Neural cell (in vitro differentiated cells): ENCODE data around the gene SNPH. TPM values are rescaled to one million over a fixed set of nuclear protein-coding genes. Genes with fewer than 3 reads are reported as not detected.

Experiments used
- H2AFZ ChIP-seq: fragments of 200-600, 300-800 bp; sonication (generic), shearing (Covaris generic); 2 replicates; pipeline ENCODE4 v1.6.0; 2014; ENCODE audit warnings: low read depth, mild to moderate bottlenecking, antibody characterized with exemption, low read length, moderate library complexity
- H3F3A ChIP-seq: fragments of 200-600 bp; shearing (Covaris generic); 2 replicates; pipeline ENCODE4 v1.6.1; 2016; ENCODE audit warnings: mild to moderate bottlenecking, moderate library complexity, mixed read lengths, antibody characterized with exemption, low read length; ENCODE audit not compliant: insufficient read depth, poor library complexity, severe bottlenecking
- H3K27ac ChIP-seq: fragments of 200-600, 300-800 bp; sonication (generic), shearing (Covaris generic); 2 replicates; pipeline ENCODE4 v1.5.1; 2014; ENCODE audit warnings: mild to moderate bottlenecking, low read length, moderate library complexity
- H3K27me3 ChIP-seq: fragments of 300-800, 200-600 bp; sonication (generic), shearing (Covaris generic); 2 replicates; pipeline ENCODE4 v1.6.0; 2014; ENCODE audit warnings: mild to moderate bottlenecking, low read depth, low read length, moderate library complexity; ENCODE audit not compliant: insufficient read depth
- H3K36me3 ChIP-seq: fragments of 300-800, 200-600 bp; sonication (generic), shearing (Covaris generic); 2 replicates; pipeline ENCODE4 v1.5.1; 2014; ENCODE audit warnings: mild to moderate bottlenecking, antibody characterized with exemption, low read length, moderate library complexity; ENCODE audit not compliant: insufficient read depth
- H3K4me2 ChIP-seq: fragments of 300-800, 200-600 bp; sonication (generic), shearing (Covaris generic); 2 replicates; pipeline ENCODE4 v1.6.0; 2014; ENCODE audit warnings: mild to moderate bottlenecking, low read length
- H3K4me3 ChIP-seq: fragments of 300-800, 200-600 bp; sonication (generic), shearing (Covaris generic); 2 replicates; pipeline ENCODE4 v1.5.1; 2014; ENCODE audit warnings: mild to moderate bottlenecking, low read length, moderate library complexity
- H3K79me2 ChIP-seq: fragments of 200-600 bp; shearing (Covaris generic); replicated peaks from 2 replicates; pipeline ENCODE4 v1.6.0; 2014; ENCODE audit warnings: mild to moderate bottlenecking, low read length, moderate library complexity; ENCODE audit not compliant: insufficient read depth
- H3K9ac ChIP-seq: fragments of 300-800, 200-600 bp; sonication (generic), shearing (Covaris generic); 2 replicates; pipeline ENCODE4 v1.6.1; 2016; ENCODE audit warnings: mild to moderate bottlenecking, low read length, mixed read lengths
- H3K9me2 ChIP-seq: fragments of 200-600 bp; shearing (Covaris generic); 2 replicates; pipeline ENCODE4 v1.6.1; 2016; ENCODE audit warnings: mild to moderate bottlenecking, low read length, mixed read lengths; ENCODE audit not compliant: insufficient read depth
- H3K9me3 ChIP-seq: fragments of 200-600, 300-800 bp; sonication (generic), shearing (Covaris generic); 2 replicates; pipeline ENCODE4 v1.6.1; 2016; ENCODE audit warnings: mild to moderate bottlenecking, mixed run types, low read length, moderate library complexity, mixed read lengths
- H4K20me1 ChIP-seq: fragments of 200-600 bp; shearing (Covaris generic); 2 replicates; pipeline ENCODE4 v1.6.1; 2016; ENCODE audit warnings: mild to moderate bottlenecking, mixed run types; ENCODE audit not compliant: insufficient read depth
- EP300 ChIP-seq: fragments of 450-650 bp; conservative IDR thresholded peaks from 2 replicates; pipeline ENCODE4 v1.6.1; 2014; ENCODE audit warnings: antibody characterized with exemption, mild to moderate bottlenecking, moderate library complexity; ENCODE audit not compliant: poor library complexity, severe bottlenecking
- EZH2 ChIP-seq: fragments of 200-600, 300-800 bp; shearing (Covaris generic), sonication (generic); IDR thresholded peaks from 2 replicates; pipeline ENCODE4 v1.6.1; 2014; ENCODE audit warnings: antibody characterized with exemption, low read length, borderline replicate concordance, mild to moderate bottlenecking; ENCODE audit not compliant: insufficient read depth, poor library complexity, severe bottlenecking
- MXI1 ChIP-seq: fragments of 450-650 bp; conservative IDR thresholded peaks from 2 replicates; pipeline ENCODE4 v1.6.1; 2014; ENCODE audit warnings: antibody characterized with exemption, mild to moderate bottlenecking; ENCODE audit not compliant: poor library complexity, severe bottlenecking
- POLR2AphosphoS5 ChIP-seq: IDR thresholded peaks from 2 replicates; pipeline ENCODE4 v1.6.1; 2012
- RAD21 ChIP-seq: fragments of 450-650 bp; conservative IDR thresholded peaks from 2 replicates; pipeline ENCODE4 v1.6.1; 2014; ENCODE audit warnings: antibody characterized with exemption, mild to moderate bottlenecking, moderate library complexity
- SMC3 ChIP-seq: fragments of 450-650 bp; conservative IDR thresholded peaks from 2 replicates; pipeline ENCODE4 v1.6.1; 2014; ENCODE audit warnings: antibody characterized with exemption, mild to moderate bottlenecking, moderate library complexity; ENCODE audit not compliant: poor library complexity
- TAF1 ChIP-seq: IDR thresholded peaks from 2 replicates; pipeline ENCODE4 v1.6.1; 2012; ENCODE audit warnings: low read depth
- polyA plus RNA-seq: library from polyadenylated mRNA; depleted of rRNA; stranded (reverse); fragments of >200 nt; gene quantifications from 2 replicates; pipeline ENCODE4 v1.2.3, GENCODE V29; 2014
- TF ChIP-seq, protein P1 (sequence below): fragments of 450-650 bp; IDR thresholded peaks from 2 replicates; pipeline ENCODE4 v1.5.1; 2014; ENCODE audit warnings: antibody characterized with exemption, mild to moderate bottlenecking, moderate library complexity; ENCODE audit not compliant: poor library complexity, severe bottlenecking
- TF ChIP-seq, protein P2 (sequence below): IDR thresholded peaks from 2 replicates; pipeline ENCODE4 v1.6.1; 2012; ENCODE audit warnings: borderline replicate concordance

Gene SNPH
- polyA plus RNA-seq, 1 donor from 2014 or later, result 25.6 TPM

DNA sequence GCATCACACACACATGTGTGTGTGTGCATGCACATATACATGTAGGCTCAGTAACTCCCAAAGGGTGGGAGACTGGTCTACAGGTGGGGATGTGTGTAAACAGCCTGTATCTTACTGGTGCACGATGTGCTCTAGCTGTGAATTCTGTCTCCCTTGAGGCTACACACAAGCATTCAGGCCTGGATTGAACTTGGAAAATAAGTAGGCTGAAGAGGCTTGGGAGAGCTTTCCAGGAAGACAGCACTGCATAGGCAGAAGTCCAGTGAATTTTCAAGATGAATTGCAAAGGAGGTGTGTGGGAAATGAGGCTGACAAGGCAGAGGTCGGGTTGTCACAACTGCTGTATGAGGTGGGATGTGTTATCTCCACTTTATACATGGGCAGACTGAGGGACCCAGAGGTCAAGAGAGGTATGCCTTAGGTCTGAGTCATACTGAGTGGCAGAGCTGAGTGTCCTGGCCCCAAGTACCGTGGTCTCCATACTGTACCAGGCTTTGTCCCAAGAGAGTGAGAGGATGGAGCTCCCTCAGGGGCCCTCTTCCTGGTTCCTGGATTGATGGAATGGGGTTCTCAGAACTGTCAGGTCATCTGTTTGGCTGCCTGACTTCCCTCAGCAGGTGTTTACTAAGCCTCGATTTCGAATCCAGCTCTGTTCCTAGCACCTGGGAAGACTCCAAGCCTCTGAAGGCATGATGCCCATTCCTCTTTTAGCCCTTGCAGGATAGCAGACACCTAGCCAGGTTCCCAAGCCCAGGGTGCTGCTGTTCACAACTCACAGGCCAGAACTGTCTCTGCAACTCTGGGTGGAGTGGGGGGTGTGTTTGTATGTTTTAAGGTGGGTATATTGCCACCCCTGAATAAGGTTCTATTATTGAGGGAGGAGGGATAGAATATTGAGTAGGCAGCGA, 14.4 kb downstream of the SNPH start:
- no peak overlapping the region for H3K4me2 ChIP-seq
- H3K9me3 ChIP-seq, result no peaks in the 10 kb centered on the region
- no peak overlapping the region for H3K9ac ChIP-seq
- TF ChIP-seq RAD21 (no peak), SMC3 (no peak), EP300 (no peak), POLR2AphosphoS5 (no peak), TAF1 (no peak), EZH2 (no peak), MXI1 (no peak)
- TF ChIP-seq, protein P1, sequence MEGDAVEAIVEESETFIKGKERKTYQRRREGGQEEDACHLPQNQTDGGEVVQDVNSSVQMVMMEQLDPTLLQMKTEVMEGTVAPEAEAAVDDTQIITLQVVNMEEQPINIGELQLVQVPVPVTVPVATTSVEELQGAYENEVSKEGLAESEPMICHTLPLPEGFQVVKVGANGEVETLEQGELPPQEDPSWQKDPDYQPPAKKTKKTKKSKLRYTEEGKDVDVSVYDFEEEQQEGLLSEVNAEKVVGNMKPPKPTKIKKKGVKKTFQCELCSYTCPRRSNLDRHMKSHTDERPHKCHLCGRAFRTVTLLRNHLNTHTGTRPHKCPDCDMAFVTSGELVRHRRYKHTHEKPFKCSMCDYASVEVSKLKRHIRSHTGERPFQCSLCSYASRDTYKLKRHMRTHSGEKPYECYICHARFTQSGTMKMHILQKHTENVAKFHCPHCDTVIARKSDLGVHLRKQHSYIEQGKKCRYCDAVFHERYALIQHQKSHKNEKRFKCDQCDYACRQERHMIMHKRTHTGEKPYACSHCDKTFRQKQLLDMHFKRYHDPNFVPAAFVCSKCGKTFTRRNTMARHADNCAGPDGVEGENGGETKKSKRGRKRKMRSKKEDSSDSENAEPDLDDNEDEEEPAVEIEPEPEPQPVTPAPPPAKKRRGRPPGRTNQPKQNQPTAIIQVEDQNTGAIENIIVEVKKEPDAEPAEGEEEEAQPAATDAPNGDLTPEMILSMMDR, result no peak
- TF ChIP-seq, protein P2, sequence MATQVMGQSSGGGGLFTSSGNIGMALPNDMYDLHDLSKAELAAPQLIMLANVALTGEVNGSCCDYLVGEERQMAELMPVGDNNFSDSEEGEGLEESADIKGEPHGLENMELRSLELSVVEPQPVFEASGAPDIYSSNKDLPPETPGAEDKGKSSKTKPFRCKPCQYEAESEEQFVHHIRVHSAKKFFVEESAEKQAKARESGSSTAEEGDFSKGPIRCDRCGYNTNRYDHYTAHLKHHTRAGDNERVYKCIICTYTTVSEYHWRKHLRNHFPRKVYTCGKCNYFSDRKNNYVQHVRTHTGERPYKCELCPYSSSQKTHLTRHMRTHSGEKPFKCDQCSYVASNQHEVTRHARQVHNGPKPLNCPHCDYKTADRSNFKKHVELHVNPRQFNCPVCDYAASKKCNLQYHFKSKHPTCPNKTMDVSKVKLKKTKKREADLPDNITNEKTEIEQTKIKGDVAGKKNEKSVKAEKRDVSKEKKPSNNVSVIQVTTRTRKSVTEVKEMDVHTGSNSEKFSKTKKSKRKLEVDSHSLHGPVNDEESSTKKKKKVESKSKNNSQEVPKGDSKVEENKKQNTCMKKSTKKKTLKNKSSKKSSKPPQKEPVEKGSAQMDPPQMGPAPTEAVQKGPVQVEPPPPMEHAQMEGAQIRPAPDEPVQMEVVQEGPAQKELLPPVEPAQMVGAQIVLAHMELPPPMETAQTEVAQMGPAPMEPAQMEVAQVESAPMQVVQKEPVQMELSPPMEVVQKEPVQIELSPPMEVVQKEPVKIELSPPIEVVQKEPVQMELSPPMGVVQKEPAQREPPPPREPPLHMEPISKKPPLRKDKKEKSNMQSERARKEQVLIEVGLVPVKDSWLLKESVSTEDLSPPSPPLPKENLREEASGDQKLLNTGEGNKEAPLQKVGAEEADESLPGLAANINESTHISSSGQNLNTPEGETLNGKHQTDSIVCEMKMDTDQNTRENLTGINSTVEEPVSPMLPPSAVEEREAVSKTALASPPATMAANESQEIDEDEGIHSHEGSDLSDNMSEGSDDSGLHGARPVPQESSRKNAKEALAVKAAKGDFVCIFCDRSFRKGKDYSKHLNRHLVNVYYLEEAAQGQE, result no peak
- H3K9me2 ChIP-seq, result no peaks in the 10 kb centered on the region
- H2AFZ ChIP-seq, result no peak overlapping the region
- no peak overlapping the region for H3K27ac ChIP-seq
- no peaks in the 10 kb centered on the region for H3K79me2 ChIP-seq
- H3F3A ChIP-seq, result no peaks in the 10 kb centered on the region
- H4K20me1 ChIP-seq, result no peaks in the 10 kb centered on the region
- no peaks in the 10 kb centered on the region for H3K27me3 ChIP-seq
- no peaks in the 10 kb centered on the region for H3K36me3 ChIP-seq
- H3K4me3 ChIP-seq, result no peak overlapping the region

DNA sequence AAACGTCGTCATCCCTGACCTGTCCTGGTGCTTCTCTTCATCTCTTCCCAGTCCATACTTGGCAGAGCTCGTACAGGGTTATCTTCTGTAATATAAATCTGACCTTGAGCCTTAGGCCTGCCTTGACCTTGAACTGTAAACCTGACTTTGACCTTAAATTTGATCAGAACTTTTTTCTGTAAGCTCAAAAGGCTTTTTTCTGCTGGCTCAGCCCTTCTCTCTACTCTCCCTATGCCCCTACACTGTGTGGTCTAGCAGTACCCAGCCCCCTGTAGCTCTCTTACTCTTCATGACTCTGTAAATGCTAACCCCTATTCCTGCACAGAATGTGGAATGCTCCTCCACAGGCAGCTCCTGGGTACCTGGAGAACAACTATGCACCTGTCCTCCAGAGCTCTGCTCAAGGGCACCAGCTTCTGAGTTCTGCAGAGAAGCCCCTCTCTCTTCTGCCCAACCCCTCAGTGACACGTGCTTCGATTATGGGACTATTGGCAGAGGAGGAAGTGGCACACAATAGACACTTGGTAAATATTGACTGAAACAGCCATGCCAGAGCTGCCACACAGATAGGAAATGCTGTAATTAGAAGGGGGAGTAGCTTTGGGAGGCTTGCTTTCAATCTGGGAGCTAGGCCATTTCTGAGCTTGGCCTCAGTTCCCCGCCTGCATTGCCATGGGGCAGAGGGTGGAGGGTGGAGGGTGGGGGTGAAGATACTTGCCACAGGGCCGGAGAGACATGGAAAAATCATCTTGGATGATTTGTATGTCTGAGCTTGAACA, 15.4 kb downstream of the SNPH start:
- Histone ChIP-seq H3K79me2 (no peaks in the 10 kb centered on the region), H3K27ac (no peak overlapping the region), H4K20me1 (no peaks in the 10 kb centered on the region), H3K9me2 (no peaks in the 10 kb centered on the region), H3K27me3 (no peaks in the 10 kb centered on the region), H3K9ac (no peak overlapping the region), H3K9me3 (no peaks in the 10 kb centered on the region), H3K4me2 (no peak overlapping the region), H3F3A (no peaks in the 10 kb centered on the region), H3K36me3 (no peaks in the 10 kb centered on the region), H2AFZ (no peak overlapping the region), H3K4me3 (no peak overlapping the region)
- TF ChIP-seq RAD21, result no peak
- TF ChIP-seq, protein P1, result no peak
- no peak for TF ChIP-seq TAF1
- no peak for TF ChIP-seq MXI1
